Fibroblast of lung (primary cell): Measurements from ENCODE around the gene CAMK1D. TPM values are rescaled to one million over a fixed set of nuclear protein-coding genes. Genes with fewer than 3 reads are reported as not detected.

Experiments used
- DNase-seq, 2 donors: peaks; one replicate each; pipeline versions ENCODE4 v3.0.0 to v3.0.0-alpha.2; 2010; ENCODE audit warnings: low read depth in 2 of 2
- H2AFZ ChIP-seq: 2 replicates; pipeline ENCODE4 v1.5.1; 2012; ENCODE audit warnings: low read length, control low read depth, inconsistent platforms
- H3K27ac ChIP-seq: 2 replicates; pipeline ENCODE4 v1.5.1; 2011; ENCODE audit warnings: low read length, control low read depth; ENCODE audit not compliant: insufficient read depth
- H3K27me3 ChIP-seq: 2 replicates; pipeline ENCODE4 v1.5.1; 2011; ENCODE audit warnings: mild to moderate bottlenecking, low read length; ENCODE audit not compliant: control insufficient read depth, insufficient read depth
- H3K36me3 ChIP-seq: 2 replicates; pipeline ENCODE4 v1.5.1; 2011; ENCODE audit warnings: low read length; ENCODE audit not compliant: control insufficient read depth, insufficient read depth
- H3K4me1 ChIP-seq: 2 replicates; pipeline ENCODE4 v1.5.1; 2011; ENCODE audit warnings: low read length; ENCODE audit not compliant: control insufficient read depth, insufficient read depth; ENCODE audit errors: extremely low read depth
- H3K4me2 ChIP-seq: 2 replicates; pipeline ENCODE4 v1.5.1; 2011; ENCODE audit warnings: low read length, control low read depth; ENCODE audit not compliant: insufficient read depth; ENCODE audit errors: extremely low read depth
- H3K4me3 ChIP-seq, 4 experiments: fragments of 200-600 bp in 1 of 4; sonication (generic) in 1 of 4; replicated peaks in 1 of 4; 2 replicates each; pipeline ENCODE4 v1.5.1; 2011 to 2016; ENCODE audit warnings: low read length in 4 of 4, low read depth in 3 of 4, mild to moderate bottlenecking in 3 of 4, control low read depth in 2 of 4, inconsistent platforms in 1 of 4, mixed read lengths in 1 of 4; ENCODE audit not compliant: insufficient read depth in 1 of 4; ENCODE audit errors: control extremely low read depth in 1 of 4
- H3K79me2 ChIP-seq: 2 replicates; pipeline ENCODE4 v1.5.1; 2012; ENCODE audit warnings: mild to moderate bottlenecking, low read length, inconsistent platforms; ENCODE audit not compliant: control insufficient read depth, insufficient read depth
- H3K9ac ChIP-seq: 2 replicates; pipeline ENCODE4 v1.5.1; 2011; ENCODE audit warnings: mild to moderate bottlenecking, low read length, control low read depth; ENCODE audit not compliant: insufficient read depth
- H3K9me3 ChIP-seq: 2 replicates; pipeline ENCODE4 v1.5.1; 2012; ENCODE audit warnings: low read depth, low read length; ENCODE audit not compliant: control insufficient read depth, insufficient read depth
- H4K20me1 ChIP-seq: 2 replicates; pipeline ENCODE4 v1.5.1; 2011; ENCODE audit warnings: low read length; ENCODE audit not compliant: control insufficient read depth, insufficient read depth; ENCODE audit errors: extremely low read depth
- CTCF ChIP-seq, 2 donors: IDR thresholded peaks in 1 of 2; conservative IDR thresholded peaks in 1 of 2; 1 replicate in 1 of 2; 2 replicates in 1 of 2; pipeline ENCODE4 v1.5.1; 2011 to 2012; ENCODE audit warnings: low read length in 2 of 2, control low read depth in 1 of 2, inconsistent platforms in 1 of 2, low read depth in 1 of 2, mild to moderate bottlenecking in 1 of 2
- EZH2 ChIP-seq: IDR thresholded peaks from 2 replicates; pipeline ENCODE4 v1.5.1; 2012; ENCODE audit warnings: low read length, control low read depth, mild to moderate bottlenecking; ENCODE audit errors: missing control alignments
- polyA plus RNA-seq, 2 donors: library from polyadenylated mRNA; depleted of rRNA in 1 of 2; stranded (reverse) in 1 of 2; unstranded in 1 of 2; fragments of >200 nt; gene quantifications; 2 replicates each; pipeline ENCODE4 v1.2.1, GENCODE V29; 2011 to 2012; ENCODE audit warnings: missing spikeins in 1 of 2
- total RNA-seq: library from RNA; depleted of rRNA; stranded (reverse); fragments of >200 nt; gene quantifications from 2 replicates; pipeline ENCODE4 v1.2.1, GENCODE V29; 2014

CAMK1D gene
- total and polyA plus RNA-seq, 2 donors (not counting 1 experiment from before 2014, with no cell fraction given): 2.3 TPM

GRCh38 chr10:12638781-12639180 lies 289.4 kb downstream of the CAMK1D start:
- Histone ChIP-seq H3K27me3 (no peaks in the 10 kb centered on the region), H3K27ac (no peak overlapping the region), H3K9ac (no peak overlapping the region), H2AFZ (no peak overlapping the region), H3K9me3 (no peaks in the 10 kb centered on the region), H4K20me1 (no peaks in the 10 kb centered on the region), H3K79me2 (no peaks in the 10 kb centered on the region), H3K36me3 (no peaks in the 10 kb centered on the region), H3K4me3 (no peak overlapping the region), H3K4me1 (no peaks in the 10 kb centered on the region), H3K4me2 (no peak overlapping the region)
- DNase-seq: no peak
- TF ChIP-seq CTCF (conservative IDR thresholded peaks at IDR 0.05 in 1 of 2, IDR thresholded peaks at IDR 0.05 in 1 of 2; ENCODE audit: low read depth in 1 of 2, low read length in 2 of 2) (no peak), EZH2 (no peak)

- Histone ChIP-seq H2AFZ (no peak overlapping the region), H3K79me2 (no peaks in the 10 kb centered on the region), H3K36me3 (no peaks in the 10 kb centered on the region), H3K4me3 (no peak overlapping the region), H3K27ac (no peak overlapping the region), H3K9ac (no peak overlapping the region), H3K4me1 (no peaks in the 10 kb centered on the region), H3K9me3 (no peaks in the 10 kb centered on the region), H4K20me1 (no peaks in the 10 kb centered on the region), H3K4me2 (no peak overlapping the region), H3K27me3 (no peaks in the 10 kb centered on the region)
- TF ChIP-seq CTCF (conservative IDR thresholded peaks at IDR 0.05 in 1 of 2, IDR thresholded peaks at IDR 0.05 in 1 of 2; ENCODE audit: low read depth in 1 of 2, low read length in 2 of 2) (no peak), EZH2 (no peak)
- no peak for DNase-seq
These were observed 290.9 kb downstream of the CAMK1D start for GRCh38 chr10:12639996-12640944.

- H3K9ac ChIP-seq: no peak overlapping the region
- H3K36me3 ChIP-seq: no peaks in the 10 kb centered on the region
- no peak overlapping the region for H3K4me2 ChIP-seq
- DNase-seq: no peak
- no peaks in the 10 kb centered on the region for H3K9me3 ChIP-seq
- H3K4me3 ChIP-seq: no peak overlapping the region
- H2AFZ ChIP-seq: no peak overlapping the region
- TF ChIP-seq EZH2: no peak
- TF ChIP-seq CTCF (conservative IDR thresholded peaks at IDR 0.05 in 1 of 2, IDR thresholded peaks at IDR 0.05 in 1 of 2; ENCODE audit: low read depth in 1 of 2, low read length in 2 of 2): no peak
- H3K27ac ChIP-seq: no peak overlapping the region
- no peaks in the 10 kb centered on the region for H3K27me3 ChIP-seq
- no peaks in the 10 kb centered on the region for H3K4me1 ChIP-seq
- H4K20me1 ChIP-seq: no peaks in the 10 kb centered on the region
- no peaks in the 10 kb centered on the region for H3K79me2 ChIP-seq
These were observed 292.7 kb downstream of the CAMK1D start for GRCh38 chr10:12642036-12642435.
